MM.1S (cell line): ENCODE data around the gene TAS1R2.

ENCODE experiments used
- EZH2 ChIP-seq: fragments of 300-600 bp; sonication (generic); optimal IDR thresholded peaks from 2 replicates; pipeline ENCODE3; 2017; ENCODE audit warnings: low read depth, mild to moderate bottlenecking, antibody characterized with exemption, low read length, mixed read lengths
- EZH2phosphoT487 ChIP-seq: fragments of 300-600 bp; sonication (generic); IDR thresholded peaks from 2 replicates; pipeline ENCODE4 v1.6.1; 2018; ENCODE audit warnings: antibody characterized with exemption, low read length
- TF ChIP-seq, protein P1 (sequence below): fragments of 300-600 bp; sonication (generic); IDR thresholded peaks from 2 replicates; pipeline ENCODE4 v1.5.1; 2016; ENCODE audit warnings: antibody characterized with exemption, low read length, mixed read lengths

DNA sequence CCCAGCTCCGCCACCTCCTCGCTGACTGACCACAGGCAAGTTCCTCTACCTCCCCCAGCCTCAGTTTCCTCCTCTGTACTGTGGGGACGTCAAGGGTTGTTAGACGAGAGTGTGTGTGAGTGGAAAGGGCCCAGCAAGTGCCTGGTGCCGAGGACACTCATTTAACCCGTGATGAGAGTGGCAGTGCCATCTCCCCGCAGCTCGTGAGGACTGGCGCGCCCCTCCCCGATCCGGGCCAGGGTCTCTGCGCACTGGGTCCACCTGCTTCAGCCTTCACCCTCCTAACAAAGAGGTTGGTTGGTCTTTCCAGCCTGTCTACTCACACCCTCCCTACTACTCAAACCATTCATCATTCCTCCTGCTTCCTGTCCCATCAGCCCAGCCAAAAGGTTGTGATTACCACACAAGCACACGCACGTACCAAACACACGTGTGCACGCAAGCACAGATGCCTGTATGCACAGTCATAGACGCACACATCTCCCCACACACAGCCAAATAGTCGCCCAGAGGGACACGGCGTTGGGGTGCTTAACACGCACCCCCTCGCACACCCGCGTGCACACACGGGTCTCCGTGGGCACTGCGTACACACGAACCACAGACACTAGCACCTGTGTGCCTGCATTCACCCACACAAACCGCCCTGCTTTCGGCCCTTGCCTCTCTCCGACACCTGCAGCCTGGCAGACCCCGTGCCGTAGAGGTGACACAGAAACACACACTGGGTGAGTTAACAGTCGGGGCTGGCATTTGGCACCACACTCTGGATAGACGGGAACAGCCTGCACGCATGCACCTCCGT, 39.3 kb downstream of the TAS1R2 start:
- TF ChIP-seq EZH2: no peak
- TF ChIP-seq, protein P1, sequence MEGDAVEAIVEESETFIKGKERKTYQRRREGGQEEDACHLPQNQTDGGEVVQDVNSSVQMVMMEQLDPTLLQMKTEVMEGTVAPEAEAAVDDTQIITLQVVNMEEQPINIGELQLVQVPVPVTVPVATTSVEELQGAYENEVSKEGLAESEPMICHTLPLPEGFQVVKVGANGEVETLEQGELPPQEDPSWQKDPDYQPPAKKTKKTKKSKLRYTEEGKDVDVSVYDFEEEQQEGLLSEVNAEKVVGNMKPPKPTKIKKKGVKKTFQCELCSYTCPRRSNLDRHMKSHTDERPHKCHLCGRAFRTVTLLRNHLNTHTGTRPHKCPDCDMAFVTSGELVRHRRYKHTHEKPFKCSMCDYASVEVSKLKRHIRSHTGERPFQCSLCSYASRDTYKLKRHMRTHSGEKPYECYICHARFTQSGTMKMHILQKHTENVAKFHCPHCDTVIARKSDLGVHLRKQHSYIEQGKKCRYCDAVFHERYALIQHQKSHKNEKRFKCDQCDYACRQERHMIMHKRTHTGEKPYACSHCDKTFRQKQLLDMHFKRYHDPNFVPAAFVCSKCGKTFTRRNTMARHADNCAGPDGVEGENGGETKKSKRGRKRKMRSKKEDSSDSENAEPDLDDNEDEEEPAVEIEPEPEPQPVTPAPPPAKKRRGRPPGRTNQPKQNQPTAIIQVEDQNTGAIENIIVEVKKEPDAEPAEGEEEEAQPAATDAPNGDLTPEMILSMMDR: no peak
- no peak for TF ChIP-seq EZH2phosphoT487
